HG02610 (cell line): ENCODE measurements around the gene KIF12.

Experiments used
- ATAC-seq: cut with Tn5 transposase; IDR thresholded peaks from one replicate; pipeline ENCODE4 v1.9.1; 2021; ENCODE audit warnings: mild to moderate bottlenecking, moderate library complexity; ENCODE audit not compliant: unreplicated experiment

The KIF12 gene

GRCh38 chr9:114123031-114123977 is 24.2 kb upstream of the KIF12 start:
- ATAC-seq, result no peak

GRCh38 chr9:114122136-114123027 is 23.3 kb upstream of the KIF12 start:
- no peak for ATAC-seq

- no peak for ATAC-seq
Observed at GRCh38 chr9:114121227-114122135, 22.4 kb upstream of the KIF12 start.

GRCh38 chr9:114120192-114121014 is 21.3 kb upstream of the KIF12 start:
- no peak for ATAC-seq

- no peak for ATAC-seq
Observed at GRCh38 chr9:114119242-114120191, 20.4 kb upstream of the KIF12 start.

GRCh38 chr9:114117996-114118830 is 19.1 kb upstream of the KIF12 start:
- no peak for ATAC-seq

- no peak for ATAC-seq
Observed at GRCh38 chr9:114117614-114117995, 18.5 kb upstream of the KIF12 start.

GRCh38 chr9:114116126-114116747 is 17.1 kb upstream of the KIF12 start:
- no peak for ATAC-seq

GRCh38 chr9:114115654-114116125 is 16.6 kb upstream of the KIF12 start:
- no peak for ATAC-seq

GRCh38 chr9:114114364-114114763 is 15.3 kb upstream of the KIF12 start:
- ATAC-seq, result no peak

- no peak for ATAC-seq
Observed at GRCh38 chr9:114112778-114113584, 13.9 kb upstream of the KIF12 start.

- ATAC-seq, result no peak
Observed at GRCh38 chr9:114112325-114112724, 13.2 kb upstream of the KIF12 start.

- no peak for ATAC-seq
Observed at GRCh38 chr9:114110180-114110579, 11.1 kb upstream of the KIF12 start.

GRCh38 chr9:114109124-114109523 is 10.0 kb upstream of the KIF12 start:
- ATAC-seq, result no peak

GRCh38 chr9:114108016-114108833 is 9.1 kb upstream of the KIF12 start:
- peak; percentile 45 for ATAC-seq
